ENCODE data around the gene CCDC126. TPM values are rescaled to one million over a fixed set of nuclear protein-coding genes. Genes with fewer than 3 reads are reported as not detected.

CCDC126 gene, protein sequence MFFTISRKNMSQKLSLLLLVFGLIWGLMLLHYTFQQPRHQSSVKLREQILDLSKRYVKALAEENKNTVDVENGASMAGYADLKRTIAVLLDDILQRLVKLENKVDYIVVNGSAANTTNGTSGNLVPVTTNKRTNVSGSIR
- total RNA-seq (10 to 100 TPM in 6 of 9 donors, 1 to 10 TPM in 3; 7.9 to 48.0 (median 11.2) TPM), polyA plus RNA-seq (10 to 100 TPM in 1 of 3 donors, 1 to 10 TPM in 2; 1.7 to 12.4 (median 2.8) TPM)
- long read RNA-seq, donor 1, transcript CCDC126-201 (4 exons, 2,473 nt): major isoform, 8 of 27 reads
- long read RNA-seq, donor 1, partial matches to known transcripts: 12 of 27 reads
- long read RNA-seq, donor 1, other reads (novel, unspliced or antisense): 0 of 27 reads
- long read RNA-seq, donor 2, transcript CCDC126-201 (4 exons, 2,473 nt): major isoform, 11 of 23 reads
- long read RNA-seq, donor 2, partial matches to known transcripts: 7 of 23 reads
- long read RNA-seq, donor 2, other reads (novel, unspliced or antisense): 0 of 23 reads
- long read RNA-seq, donor 3, transcript CCDC126-201 (4 exons, 2,473 nt): major isoform, 6 of 6 reads
- long read RNA-seq, donor 3, partial matches to known transcripts: 0 of 6 reads
- long read RNA-seq, donor 3, other reads (novel, unspliced or antisense): 0 of 6 reads
- long read RNA-seq, donor 4, partial matches to known transcripts: 1 of 6 reads
- long read RNA-seq, donor 4, other reads (novel, unspliced or antisense): 1 of 6 reads
- long read RNA-seq, donor 5, transcript CCDC126-201 (4 exons, 2,473 nt): major isoform, 11 of 22 reads
- long read RNA-seq, donor 5, transcript CCDC126-204 (5 exons, 847 nt): minor isoform, 5 of 22 reads
- long read RNA-seq, donor 5, partial matches to known transcripts: 1 of 22 reads
- long read RNA-seq, donor 5, other reads (novel, unspliced or antisense): 2 of 22 reads
- long read RNA-seq, donor 6, partial matches to known transcripts: 0 of 4 reads
- long read RNA-seq, donor 6, other reads (novel, unspliced or antisense): 1 of 4 reads
- long read RNA-seq, donor 7, partial matches to known transcripts: 9 of 14 reads
- long read RNA-seq, donor 7, other reads (novel, unspliced or antisense): 0 of 14 reads
- long read RNA-seq, donor 8, transcript CCDC126-201 (4 exons, 2,473 nt): major isoform, 7 of 26 reads
- long read RNA-seq, donor 8, partial matches to known transcripts: 13 of 26 reads
- long read RNA-seq, donor 8, other reads (novel, unspliced or antisense): 0 of 26 reads
- long read RNA-seq, donor 9, transcript CCDC126-201 (4 exons, 2,473 nt): major isoform, 5 of 8 reads
- long read RNA-seq, donor 9, partial matches to known transcripts: 0 of 8 reads
- long read RNA-seq, donor 9, other reads (novel, unspliced or antisense): 0 of 8 reads
- long read RNA-seq, donor 10, transcript CCDC126-201 (4 exons, 2,473 nt): major isoform, 5 of 7 reads
- long read RNA-seq, donor 10, partial matches to known transcripts: 0 of 7 reads
- long read RNA-seq, donor 10, other reads (novel, unspliced or antisense): 0 of 7 reads

DNA sequence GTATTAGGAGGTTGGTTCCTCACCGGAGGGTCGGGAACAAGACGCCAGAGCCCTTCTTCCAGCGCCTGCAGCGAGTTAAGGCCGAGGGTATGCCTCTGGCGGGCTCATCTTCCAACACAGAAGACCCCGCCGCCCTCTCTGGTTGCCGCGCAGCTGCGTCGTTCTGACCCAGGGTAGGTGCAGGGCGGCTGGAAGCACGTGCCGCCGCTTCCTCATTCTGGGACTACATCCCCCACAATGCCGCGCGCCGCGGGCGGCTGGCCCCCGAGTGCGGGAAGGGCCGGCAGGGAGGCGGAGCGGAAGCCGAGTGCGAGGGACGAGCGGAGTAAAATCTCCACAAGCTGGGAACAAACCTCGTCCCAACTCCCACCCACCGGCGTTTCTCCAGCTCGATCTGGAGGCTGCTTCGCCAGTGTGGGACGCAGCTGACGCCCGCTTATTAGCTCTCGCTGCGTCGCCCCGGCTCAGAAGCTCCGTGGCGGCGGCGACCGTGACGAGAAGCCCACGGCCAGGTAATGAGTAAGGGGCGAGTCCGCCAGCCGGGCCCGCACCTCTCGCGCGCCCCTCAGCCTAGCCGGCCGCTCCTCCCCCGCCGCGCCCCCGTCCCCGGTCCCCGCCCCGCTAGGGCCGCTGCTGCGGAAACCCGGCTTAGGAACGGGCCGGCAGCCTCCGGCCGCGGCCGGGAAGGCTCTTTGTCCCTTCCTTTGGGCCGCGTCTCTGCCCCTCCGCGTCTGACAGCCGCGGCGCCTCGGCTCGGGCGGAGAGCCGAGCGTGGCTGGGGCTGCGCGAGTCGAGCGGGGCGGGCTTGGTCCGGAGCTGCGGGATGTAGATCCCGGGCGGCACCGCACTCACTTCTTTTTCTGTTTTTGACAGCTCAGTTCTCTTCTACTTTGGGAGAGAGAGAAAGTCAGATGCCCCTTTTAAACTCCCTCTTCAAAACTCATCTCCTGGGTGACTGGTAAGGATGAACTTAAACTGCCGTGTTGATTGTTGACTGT, at the start of gene CCDC126:
Gene CCDC126 (plus strand): TSS at position 289 of the 998 bp plus-strand sequence. CDS start 13,934 bp downstream, outside the sequence.
- Histone ChIP-seq H3K9me3 (replicated peaks in 1 of 3) (no peaks in the 10 kb centered on the region), H3K36me3 (replicated peaks in 1 of 2) (no peaks in the 10 kb centered on the region), H3K4me1 (replicated peaks in 1 of 2) (peaks cover 3 to 12% of the 10 kb centered on the region in 2 donors), H3K27me3 (no peaks in the 10 kb centered on the region), H3K27ac (peak within 1 kb of the TSS; percentile 81 to 98 (median 92)), H3K4me3 (peak within 1 kb of the TSS; percentile 62 to 93 (median 74))
- 2 to 17% (median 3%) methylated on average over 8 to 99 of the region's 99 CpGs for WGBS, 4 donors
- intact Hi-C loops (cut with DNase I): loop anchor here in 1 of 2 donors (5.0 kb wide), 1 partner anchor 85 kb away; the partner anchor contains the start of gene FAM221A
- DNase-seq: peak; percentile 89 to 95 (median 92)
- peak; percentile 27 to 80 for TF ChIP-seq POLR2A (IDR thresholded peaks at IDR 0.05)
- TF ChIP-seq, protein P1, sequence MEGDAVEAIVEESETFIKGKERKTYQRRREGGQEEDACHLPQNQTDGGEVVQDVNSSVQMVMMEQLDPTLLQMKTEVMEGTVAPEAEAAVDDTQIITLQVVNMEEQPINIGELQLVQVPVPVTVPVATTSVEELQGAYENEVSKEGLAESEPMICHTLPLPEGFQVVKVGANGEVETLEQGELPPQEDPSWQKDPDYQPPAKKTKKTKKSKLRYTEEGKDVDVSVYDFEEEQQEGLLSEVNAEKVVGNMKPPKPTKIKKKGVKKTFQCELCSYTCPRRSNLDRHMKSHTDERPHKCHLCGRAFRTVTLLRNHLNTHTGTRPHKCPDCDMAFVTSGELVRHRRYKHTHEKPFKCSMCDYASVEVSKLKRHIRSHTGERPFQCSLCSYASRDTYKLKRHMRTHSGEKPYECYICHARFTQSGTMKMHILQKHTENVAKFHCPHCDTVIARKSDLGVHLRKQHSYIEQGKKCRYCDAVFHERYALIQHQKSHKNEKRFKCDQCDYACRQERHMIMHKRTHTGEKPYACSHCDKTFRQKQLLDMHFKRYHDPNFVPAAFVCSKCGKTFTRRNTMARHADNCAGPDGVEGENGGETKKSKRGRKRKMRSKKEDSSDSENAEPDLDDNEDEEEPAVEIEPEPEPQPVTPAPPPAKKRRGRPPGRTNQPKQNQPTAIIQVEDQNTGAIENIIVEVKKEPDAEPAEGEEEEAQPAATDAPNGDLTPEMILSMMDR (IDR thresholded peaks at IDR 0.05): no peak

DNA sequence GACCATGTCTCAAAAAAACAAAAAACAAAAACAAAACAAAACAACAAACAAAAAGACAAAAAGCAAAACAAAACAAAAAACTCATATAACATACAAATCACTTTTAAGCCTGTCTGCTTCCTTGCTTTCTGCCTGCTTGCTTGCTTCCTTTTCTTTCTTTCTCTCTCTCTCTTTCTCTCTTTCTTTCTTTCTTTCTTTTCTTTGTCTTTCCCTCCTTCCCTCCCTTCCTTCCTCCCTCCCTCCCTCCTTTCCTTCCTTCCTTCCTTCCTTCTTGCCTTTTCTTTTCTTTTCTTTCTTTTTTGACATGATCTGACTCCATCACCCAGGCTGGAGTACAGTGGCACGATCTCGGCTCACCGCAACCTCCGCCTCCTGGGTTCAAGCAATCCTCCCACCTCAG, 49.5 kb upstream of the CCDC126 start:
- TF ChIP-seq, protein P1 (IDR thresholded peaks at IDR 0.05): no peak
- no peak for TF ChIP-seq POLR2A (IDR thresholded peaks at IDR 0.05)
- 77 to 90% (median 84%) methylated on average over 4 of the region's 4 CpGs for WGBS, 4 donors
- H3K4me1 ChIP-seq (replicated peaks in 1 of 2): no peaks in the 10 kb centered on the region
- no peak overlapping the region for H3K4me3 ChIP-seq
- H3K27ac ChIP-seq: no peak overlapping the region
- intact Hi-C loops (cut with DNase I): no loop called here
- DNase-seq: no peak
- no peaks in the 10 kb centered on the region for H3K27me3 ChIP-seq
- no peaks in the 10 kb centered on the region for H3K9me3 ChIP-seq (replicated peaks in 1 of 3)
- H3K36me3 ChIP-seq (replicated peaks in 1 of 2): no peaks in the 10 kb centered on the region

DNA sequence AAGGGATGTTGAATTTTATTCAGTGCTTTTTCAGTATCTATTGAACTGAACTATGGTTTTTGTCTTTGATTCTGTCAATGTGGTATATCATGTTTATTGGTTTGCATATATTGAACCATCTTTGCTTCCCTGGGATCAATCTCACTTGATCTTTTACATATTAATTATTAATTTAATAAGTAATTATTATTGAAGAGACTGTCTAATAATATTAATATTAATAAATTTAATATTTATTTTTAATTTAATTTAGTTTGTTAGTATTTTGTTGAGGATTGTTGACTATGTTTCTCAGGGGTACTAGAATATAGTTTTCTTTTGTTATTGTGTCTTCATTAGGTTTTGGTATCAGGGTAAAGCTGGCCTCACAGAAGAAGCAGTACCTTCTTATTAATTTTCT, 38.9 kb upstream of the CCDC126 start:
- intact Hi-C loops (cut with DNase I): no loop called here
- H3K4me1 ChIP-seq (replicated peaks in 1 of 2): no peaks in the 10 kb centered on the region
- no peaks in the 10 kb centered on the region for H3K9me3 ChIP-seq (replicated peaks in 1 of 3)
- H3K27me3 ChIP-seq: peaks cover 5% of the 10 kb centered on the region
- DNase-seq: no peak
- TF ChIP-seq POLR2A (IDR thresholded peaks at IDR 0.05): no peak
- TF ChIP-seq, protein P1 (IDR thresholded peaks at IDR 0.05): no peak
- H3K4me3 ChIP-seq: no peak overlapping the region
- H3K36me3 ChIP-seq (replicated peaks in 1 of 2): no peaks in the 10 kb centered on the region
- no peak overlapping the region for H3K27ac ChIP-seq
